ENCODE results near the gene SLC13A1. TPM values are rescaled to one million over a fixed set of nuclear protein-coding genes. Genes with fewer than 3 reads are reported as not detected.

Gene SLC13A1
- total RNA-seq, 2 donors from 2014 or later: not detected

GRCh38 chr7:123143252-123144006 lies 56.3 kb downstream of the SLC13A1 start:
- no peak for DNase-seq (ENCODE audit: low spot score)
- intact Hi-C loops (cut with DNase I): no loop called here
- Histone ChIP-seq H3K4me3 (no peak overlapping the region), H3K27ac (no peak overlapping the region), H3K4me1 (replicated peaks) (no peaks in the 10 kb centered on the region), H3K36me3 (no peaks in the 10 kb centered on the region), H3K9me3 (no peaks in the 10 kb centered on the region), H3K27me3 (replicated peaks; ENCODE audit: insufficient read depth) (no peaks in the 10 kb centered on the region)
- no peak for TF ChIP-seq POLR2AphosphoS5 (IDR thresholded peaks at IDR 0.05)
- no peak for TF ChIP-seq POLR2A (IDR thresholded peaks at IDR 0.05)
- TF ChIP-seq CTCF (IDR thresholded peaks at IDR 0.05): no peak
- WGBS: 66% methylated on average over 3 of the region's 3 CpGs

GRCh38 chr7:123140561-123140960 lies 59.2 kb downstream of the SLC13A1 start:
- TF ChIP-seq POLR2AphosphoS5 (IDR thresholded peaks at IDR 0.05) (no peak), POLR2A (IDR thresholded peaks at IDR 0.05) (no peak), CTCF (IDR thresholded peaks at IDR 0.05) (no peak)
- intact Hi-C loops (cut with DNase I): no loop called here

GRCh38 chr7:123135960-123136359 lies 63.8 kb downstream of the SLC13A1 start:
- WGBS: 88% methylated on average over 1 of the region's 1 CpG
- Histone ChIP-seq H3K36me3 (no peaks in the 10 kb centered on the region), H3K27ac (no peak overlapping the region), H3K27me3 (replicated peaks; ENCODE audit: insufficient read depth) (no peaks in the 10 kb centered on the region), H3K9me3 (no peaks in the 10 kb centered on the region), H3K4me3 (no peak overlapping the region), H3K4me1 (replicated peaks) (no peaks in the 10 kb centered on the region)
- intact Hi-C loops (cut with DNase I): no loop called here
- TF ChIP-seq POLR2AphosphoS5 (IDR thresholded peaks at IDR 0.05): no peak
- TF ChIP-seq CTCF (IDR thresholded peaks at IDR 0.05): no peak
- no peak for TF ChIP-seq POLR2A (IDR thresholded peaks at IDR 0.05)
- DNase-seq (ENCODE audit: low spot score): no peak

More at GRCh38 chr7:123140561-123140960, 59.2 kb downstream of the SLC13A1 start:
- no peak for DNase-seq (ENCODE audit: low spot score)
- no peak overlapping the region for H3K27ac ChIP-seq
- H3K27me3 ChIP-seq (replicated peaks; ENCODE audit: insufficient read depth): no peaks in the 10 kb centered on the region
- H3K4me3 ChIP-seq: no peak overlapping the region
- H3K36me3 ChIP-seq: no peaks in the 10 kb centered on the region
- H3K4me1 ChIP-seq (replicated peaks): no peaks in the 10 kb centered on the region
- no peaks in the 10 kb centered on the region for H3K9me3 ChIP-seq

GRCh38 chr7:123133924-123134323 lies 65.8 kb downstream of the SLC13A1 start:
- no peak overlapping the region for H3K4me3 ChIP-seq
- TF ChIP-seq CTCF (IDR thresholded peaks at IDR 0.05): no peak
- no peak for TF ChIP-seq POLR2A (IDR thresholded peaks at IDR 0.05)
- TF ChIP-seq POLR2AphosphoS5 (IDR thresholded peaks at IDR 0.05): no peak
- H3K27ac ChIP-seq: no peak overlapping the region
- no peaks in the 10 kb centered on the region for H3K36me3 ChIP-seq
- intact Hi-C loops (cut with DNase I): no loop called here
- no peak for DNase-seq (ENCODE audit: low spot score)
- no peaks in the 10 kb centered on the region for H3K27me3 ChIP-seq (replicated peaks; ENCODE audit: insufficient read depth)
- no peaks in the 10 kb centered on the region for H3K4me1 ChIP-seq (replicated peaks)
- 93% methylated on average over 5 of the region's 5 CpGs for WGBS
- no peaks in the 10 kb centered on the region for H3K9me3 ChIP-seq

GRCh38 chr7:123131961-123132360 lies 67.8 kb downstream of the SLC13A1 start:
- intact Hi-C loops (cut with DNase I): no loop called here
- Histone ChIP-seq H3K4me1 (replicated peaks) (no peaks in the 10 kb centered on the region), H3K4me3 (no peak overlapping the region), H3K36me3 (no peaks in the 10 kb centered on the region), H3K27ac (no peak overlapping the region), H3K27me3 (replicated peaks; ENCODE audit: insufficient read depth) (no peaks in the 10 kb centered on the region), H3K9me3 (no peaks in the 10 kb centered on the region)
- no peak for TF ChIP-seq CTCF (IDR thresholded peaks at IDR 0.05)
- no peak for TF ChIP-seq POLR2AphosphoS5 (IDR thresholded peaks at IDR 0.05)
- no peak for TF ChIP-seq POLR2A (IDR thresholded peaks at IDR 0.05)
- WGBS: 89% methylated on average over 1 of the region's 1 CpG
- DNase-seq (ENCODE audit: low spot score): no peak

Data from prostate gland (tissue), 2 donors.